ENCODE results near the gene KDM2A.
A peak's percentile ranks its signal among the peaks of the same experiment; 100 is the strongest.
"Not testable (repeated sequence)": the region's sequence is repeated elsewhere in the genome, so short reads cannot be mapped to it uniquely, and the experiment has no call there.

The KDM2A gene

GRCh38 chr11:67118181-67118766 is 789 bp upstream of the KDM2A start:
- DNase-seq (ENCODE audit: low spot score) = peak; percentile 38

GRCh38 chr11:67119585-67120391 is 725 bp downstream of the KDM2A start:
- peak; percentile 67 for DNase-seq (ENCODE audit: low spot score)

GRCh38 chr11:67120456-67120855 is 1.4 kb downstream of the KDM2A start:
- no peak for DNase-seq (ENCODE audit: low spot score)

- peak; percentile 85 for DNase-seq (ENCODE audit: low spot score)
These were observed 2.0 kb downstream of the KDM2A start for GRCh38 chr11:67120881-67121710.

GRCh38 chr11:67123801-67124200 is 4.7 kb downstream of the KDM2A start:
- DNase-seq (ENCODE audit: low spot score) = not testable (repeated sequence)

- not testable (repeated sequence) for DNase-seq (ENCODE audit: low spot score)
These were observed 7.2 kb downstream of the KDM2A start for GRCh38 chr11:67126243-67126642.

GRCh38 chr11:67126986-67127385 is 7.9 kb downstream of the KDM2A start:
- DNase-seq (ENCODE audit: low spot score) = no peak

GRCh38 chr11:67130861-67131260 is 11.8 kb downstream of the KDM2A start:
- not testable (repeated sequence) for DNase-seq (ENCODE audit: low spot score)

GRCh38 chr11:67136156-67136555 is 17.1 kb downstream of the KDM2A start:
- no peak for DNase-seq (ENCODE audit: low spot score)

- DNase-seq (ENCODE audit: low spot score) = no peak
These were observed 19.9 kb downstream of the KDM2A start for GRCh38 chr11:67138922-67139321.

GRCh38 chr11:67146516-67147226 is 27.6 kb downstream of the KDM2A start:
- no peak for DNase-seq (ENCODE audit: low spot score)

- DNase-seq (ENCODE audit: low spot score) = no peak
These were observed 34.9 kb downstream of the KDM2A start for GRCh38 chr11:67153971-67154370.

GRCh38 chr11:67154726-67155125 is 35.7 kb downstream of the KDM2A start:
- DNase-seq (ENCODE audit: low spot score) = no peak

GRCh38 chr11:67157691-67158090 is 38.6 kb downstream of the KDM2A start:
- DNase-seq (ENCODE audit: low spot score) = no peak

GRCh38 chr11:67158221-67158620 is 39.2 kb downstream of the KDM2A start:
- DNase-seq (ENCODE audit: low spot score) = no peak

- no peak for DNase-seq (ENCODE audit: low spot score)
These were observed 41.0 kb downstream of the KDM2A start for GRCh38 chr11:67160045-67160444.

- DNase-seq (ENCODE audit: low spot score) = no peak
These were observed 42.1 kb downstream of the KDM2A start for GRCh38 chr11:67160872-67161783.

- no peak for DNase-seq (ENCODE audit: low spot score)
These were observed 43.9 kb downstream of the KDM2A start for GRCh38 chr11:67163006-67163405.

GRCh38 chr11:67165623-67166022 is 46.6 kb downstream of the KDM2A start:
- DNase-seq (ENCODE audit: low spot score) = no peak

- DNase-seq (ENCODE audit: low spot score) = no peak
These were observed 48.0 kb downstream of the KDM2A start for GRCh38 chr11:67167091-67167490.

- DNase-seq (ENCODE audit: low spot score) = no peak
These were observed 48.7 kb downstream of the KDM2A start for GRCh38 chr11:67167719-67168118.

Measured in NAMALWA (cell line).